C4-2B (cell line): Measurements from ENCODE around the gene ZFAND2A.
"Not testable (repeated sequence)": the region's sequence is repeated elsewhere in the genome, so short reads cannot be mapped to it uniquely, and the experiment has no call there.

Experiments
- CTCF ChIP-seq: fragments of 450-650 bp; conservative IDR thresholded peaks from 2 replicates; pipeline ENCODE4 v1.5.1; 2017; ENCODE audit warnings: mild to moderate bottlenecking
- ZFX ChIP-seq: fragments of 450-650 bp; IDR thresholded peaks from 2 replicates; pipeline ENCODE4 v1.6.1; 2017

DNA sequence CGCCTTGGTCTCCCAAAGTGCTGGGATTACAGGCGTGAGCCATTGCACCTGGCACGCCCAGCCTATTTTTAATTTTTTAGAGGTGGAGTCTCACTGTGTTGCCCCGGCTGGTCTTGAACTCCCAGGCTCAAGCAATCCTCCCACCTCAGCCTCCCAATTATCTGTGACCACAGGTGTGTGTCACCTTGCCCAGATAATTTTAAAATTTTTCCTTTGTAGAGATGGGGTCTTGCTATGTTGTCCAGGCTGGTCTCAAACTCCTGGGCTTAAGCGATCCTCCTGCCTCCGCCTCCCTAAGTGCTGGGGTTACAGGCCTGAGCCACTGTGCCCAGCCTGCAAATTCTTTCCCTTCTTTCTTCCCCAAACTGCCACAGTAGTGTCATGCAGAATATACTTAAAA, 42.9 kb upstream of the ZFAND2A start:
- TF ChIP-seq CTCF, ZFX: not testable (repeated sequence)
